Gastroesophageal sphincter (tissue), 4 donors: ENCODE measurements around the gene RREB1. TPM values are rescaled to one million over a fixed set of nuclear protein-coding genes. Genes with fewer than 3 reads are reported as not detected.

Experiments used
- ATAC-seq: fragments of 150-250 bp; one replicate; pipeline ENCODE4 v1.9.1; 2016; ENCODE audit warnings: mild to moderate bottlenecking, moderate library complexity
- H3K27ac ChIP-seq, 4 donors: fragments of 200-600 bp; sonication (generic) in 3 of 4; 1 replicate in 3 of 4; 2 replicates in 1 of 4; pipeline ENCODE4 v1.5.1; 2016 to 2019
- H3K27me3 ChIP-seq: fragments of 200-600 bp; sonication (generic); one replicate; pipeline ENCODE4 v1.5.1; 2019
- H3K36me3 ChIP-seq, 2 donors: fragments of 200-600 bp; sonication (generic); one replicate each; pipeline ENCODE4 v1.5.1; 2019; ENCODE audit warnings: control low read depth in 1 of 2
- H3K4me1 ChIP-seq, 3 donors: fragments of 200-600 bp; sonication (generic); 1 replicate in 2 of 3; 2 replicates in 1 of 3; pipeline ENCODE4 v1.5.1; 2016 to 2019; ENCODE audit warnings: control low read depth in 2 of 3
- H3K4me3 ChIP-seq, 2 donors: fragments of 200-600 bp; sonication (generic); one replicate each; pipeline ENCODE4 v1.5.1; 2019; ENCODE audit warnings: mild to moderate bottlenecking in 1 of 2, moderate library complexity in 1 of 2
- H3K9me3 ChIP-seq, 3 donors: fragments of 200-600 bp; sonication (generic); one replicate each; pipeline ENCODE4 v1.5.1; 2017 to 2019; ENCODE audit warnings: control low read depth in 2 of 3
- CTCF ChIP-seq, 4 experiments: fragments of 200-600 bp in 2 of 4; fragments of 450-650 bp in 2 of 4; sonication (generic) in 1 of 4; IDR thresholded peaks; one replicate each; pipeline ENCODE4 v1.5.1; 2017 to 2019; ENCODE audit warnings: antibody characterized with exemption in 4 of 4, mild to moderate bottlenecking in 2 of 4, moderate library complexity in 2 of 4
- EP300 ChIP-seq: sonication (generic); formaldehyde crosslinking; IDR thresholded peaks from one replicate; pipeline ENCODE4 v1.6.1; 2017; ENCODE audit warnings: antibody characterized with exemption, mild to moderate bottlenecking
- POLR2A ChIP-seq, 2 donors: fragments of 450-650 bp; IDR thresholded peaks; one replicate each; pipeline ENCODE4 v1.6.1; 2017; ENCODE audit warnings: antibody characterized with exemption in 2 of 2, mild to moderate bottlenecking in 2 of 2, moderate library complexity in 1 of 2
- POLR2AphosphoS5 ChIP-seq: sonication (generic); formaldehyde crosslinking; IDR thresholded peaks from one replicate; pipeline ENCODE4 v1.6.1; 2017; ENCODE audit warnings: antibody characterized with exemption
- WGBS, 2 donors: methylation state at CpG; one replicate each; pipeline ENCODE4 v1.1.5; 2018; ENCODE audit warnings: low coverage in 1 of 2; 5-methylcytosine and 5-hydroxymethylcytosine counted together
- total RNA-seq, 4 donors: library from RNA; depleted of rRNA; stranded (reverse); fragments of >200 nt; gene quantifications; one replicate each; pipeline ENCODE4 v1.1.0, GENCODE V29; 2016

Gene RREB1
- total RNA-seq, 4 donors from 2014 or later, result 20.3 to 40.8 (median 28.1) TPM

- TF ChIP-seq EP300, result no peak
- no peak for TF ChIP-seq POLR2AphosphoS5
- Histone ChIP-seq H3K27me3 (no peaks in the 10 kb centered on the region), H3K4me3 (no peak overlapping the region), H3K9me3 (no peaks in the 10 kb centered on the region), H3K4me1 (peaks cover 5 to 88% (median 31%) of the 10 kb centered on the region in 3 donors), H3K27ac (peak overlapping the region; percentile 79 to 97 (median 96)), H3K36me3 (no peaks in the 10 kb centered on the region)
- no peak for ATAC-seq
- WGBS, 2 donors, result 54 to 78% methylated on average over 7 of the region's 7 CpGs
Observed at GRCh38 chr6:7139835-7140470, 32.2 kb downstream of the RREB1 start.

- Histone ChIP-seq H3K27ac (peak overlapping the region; percentile 79 to 97 (median 96)), H3K4me3 (peak overlapping the region; percentile 47 to 70), H3K36me3 (no peaks in the 10 kb centered on the region), H3K4me1 (peaks cover 12 to 91% (median 38%) of the 10 kb centered on the region in 3 donors), H3K9me3 (no peaks in the 10 kb centered on the region), H3K27me3 (no peaks in the 10 kb centered on the region)
- peak; percentile 97 for ATAC-seq
- no peak for TF ChIP-seq CTCF (IDR thresholded peaks at IDR 0.05)
- peak; percentile 5 for TF ChIP-seq EP300
- TF ChIP-seq POLR2AphosphoS5, result peak; percentile 85
- peak; percentile 90 for TF ChIP-seq POLR2A (IDR thresholded peaks at IDR 0.05)
- 8 to 23% methylated on average over 5 to 7 of the region's 67 CpGs for WGBS, 2 donors
Observed at GRCh38 chr6:7140631-7141378, 33.0 kb downstream of the RREB1 start.

GRCh38 chr6:7142228-7142801 lies 34.6 kb downstream of the RREB1 start:
- 91% methylated on average over 4 of the region's 25 CpGs; no CpG with 5 or more reads in 1 of the 2 donors for WGBS, 2 donors
- no peak for ATAC-seq
- H3K4me3 ChIP-seq, result peak overlapping the region in 1 of 2 donors; percentile 70
- H3K9me3 ChIP-seq, result no peaks in the 10 kb centered on the region
- H3K4me1 ChIP-seq, result peaks cover 18 to 96% (median 48%) of the 10 kb centered on the region in 3 donors
- no peaks in the 10 kb centered on the region for H3K36me3 ChIP-seq
- H3K27me3 ChIP-seq, result no peaks in the 10 kb centered on the region
- TF ChIP-seq POLR2AphosphoS5, result no peak
- TF ChIP-seq POLR2A (IDR thresholded peaks at IDR 0.05), result no peak
- no peak for TF ChIP-seq EP300
- no peak for TF ChIP-seq CTCF (IDR thresholded peaks at IDR 0.05)
- peak overlapping the region; percentile 79 to 97 (median 96) for H3K27ac ChIP-seq

GRCh38 chr6:7142918-7143475 lies 35.2 kb downstream of the RREB1 start:
- TF ChIP-seq POLR2A (IDR thresholded peaks at IDR 0.05) (no peak), POLR2AphosphoS5 (no peak), CTCF (IDR thresholded peaks at IDR 0.05) (no peak), EP300 (no peak)
- no peak overlapping the region for H3K4me3 ChIP-seq
- H3K4me1 ChIP-seq, result peaks cover 20 to 96% (median 44%) of the 10 kb centered on the region in 3 donors
- no peaks in the 10 kb centered on the region for H3K27me3 ChIP-seq
- H3K36me3 ChIP-seq, result no peaks in the 10 kb centered on the region
- H3K9me3 ChIP-seq, result no peaks in the 10 kb centered on the region
- WGBS, 2 donors, result 52 to 77% methylated on average over 4 to 5 of the region's 6 CpGs
- H3K27ac ChIP-seq, result peak overlapping the region; percentile 25 to 97 (median 96)
- no peak for ATAC-seq

GRCh38 chr6:7143476-7143974 lies 35.8 kb downstream of the RREB1 start:
- H3K9me3 ChIP-seq, result no peaks in the 10 kb centered on the region
- no peaks in the 10 kb centered on the region for H3K36me3 ChIP-seq
- 43 to 49% methylated on average over 6 of the region's 7 CpGs for WGBS, 2 donors
- TF ChIP-seq EP300, result no peak
- peak in 1 of 4 experiments; percentile 9 for TF ChIP-seq CTCF (IDR thresholded peaks at IDR 0.05)
- H3K4me1 ChIP-seq, result peaks cover 23 to 96% (median 40%) of the 10 kb centered on the region in 3 donors
- peak overlapping the region in 3 of 4 donors; percentile 96 to 97 (median 97) for H3K27ac ChIP-seq
- H3K4me3 ChIP-seq, result no peak overlapping the region
- no peak for ATAC-seq
- H3K27me3 ChIP-seq, result no peaks in the 10 kb centered on the region
